ENCODE data around the gene PAX5.
A peak's percentile ranks its signal among the peaks of the same experiment; 100 is the strongest.

Gene PAX5

GRCh38 chr9:37036371-37036775 is 2.3 kb upstream of the PAX5 start:
- H3K9ac ChIP-seq (ENCODE audit: low read length) = peak overlapping the region; percentile 29

GRCh38 chr9:37035648-37036370 is 1.7 kb upstream of the PAX5 start:
- no peaks in the 10 kb centered on the region for H3K36me3 ChIP-seq (ENCODE audit: control insufficient read depth, insufficient read depth, low read length)
- peaks cover 29% of the 10 kb centered on the region for H3K4me1 ChIP-seq (ENCODE audit: control insufficient read depth, insufficient read depth, low read length)
- H3K27ac ChIP-seq (ENCODE audit: low read depth, low read length) = no peak overlapping the region
- H3K27me3 ChIP-seq (ENCODE audit: control insufficient read depth, insufficient read depth, low read length) = peaks cover 99% of the 10 kb centered on the region
- H3K4me3 ChIP-seq (ENCODE audit: low read depth, low read length) = peak overlapping the region; percentile 60
- H3K9me3 ChIP-seq (ENCODE audit: control insufficient read depth, insufficient read depth, low read depth, low read length) = no peaks in the 10 kb centered on the region
- peak overlapping the region; percentile 31 for H3K9ac ChIP-seq (ENCODE audit: low read length)

More at GRCh38 chr9:37036371-37036775, 2.3 kb upstream of the PAX5 start:
- Histone ChIP-seq H3K36me3 (ENCODE audit: control insufficient read depth, insufficient read depth, low read length) (no peaks in the 10 kb centered on the region), H3K4me3 (ENCODE audit: low read depth, low read length) (peak overlapping the region; percentile 60), H3K27ac (ENCODE audit: low read depth, low read length) (no peak overlapping the region), H3K27me3 (ENCODE audit: control insufficient read depth, insufficient read depth, low read length) (peaks cover 99% of the 10 kb centered on the region), H3K4me1 (ENCODE audit: control insufficient read depth, insufficient read depth, low read length) (peaks cover 33% of the 10 kb centered on the region), H3K9me3 (ENCODE audit: control insufficient read depth, insufficient read depth, low read depth, low read length) (no peaks in the 10 kb centered on the region)

GRCh38 chr9:37034938-37035647 is 1.0 kb upstream of the PAX5 start:
- Histone ChIP-seq H3K36me3 (ENCODE audit: control insufficient read depth, insufficient read depth, low read length) (no peaks in the 10 kb centered on the region), H3K4me1 (ENCODE audit: control insufficient read depth, insufficient read depth, low read length) (peaks cover 28% of the 10 kb centered on the region), H3K27ac (ENCODE audit: low read depth, low read length) (no peak overlapping the region), H3K4me3 (ENCODE audit: low read depth, low read length) (peak overlapping the region; percentile 60), H3K27me3 (ENCODE audit: control insufficient read depth, insufficient read depth, low read length) (peaks cover 99% of the 10 kb centered on the region), H3K9ac (ENCODE audit: low read length) (peak overlapping the region; percentile 31), H3K9me3 (ENCODE audit: control insufficient read depth, insufficient read depth, low read depth, low read length) (no peaks in the 10 kb centered on the region)

- Histone ChIP-seq H3K4me3 (ENCODE audit: low read depth, low read length) (peak overlapping the region; percentile 60), H3K9ac (ENCODE audit: low read length) (peak overlapping the region; percentile 31), H3K4me1 (ENCODE audit: control insufficient read depth, insufficient read depth, low read length) (peaks cover 30% of the 10 kb centered on the region), H3K9me3 (ENCODE audit: control insufficient read depth, insufficient read depth, low read depth, low read length) (no peaks in the 10 kb centered on the region), H3K36me3 (ENCODE audit: control insufficient read depth, insufficient read depth, low read length) (no peaks in the 10 kb centered on the region), H3K27me3 (ENCODE audit: control insufficient read depth, insufficient read depth, low read length) (peaks cover 100% of the 10 kb centered on the region), H3K27ac (ENCODE audit: low read depth, low read length) (no peak overlapping the region)
These were observed 353 bp upstream of the PAX5 start for GRCh38 chr9:37034305-37034937.

- H3K4me1 ChIP-seq (ENCODE audit: control insufficient read depth, insufficient read depth, low read length) = peaks cover 41% of the 10 kb centered on the region
- H3K27me3 ChIP-seq (ENCODE audit: control insufficient read depth, insufficient read depth, low read length) = peaks cover 100% of the 10 kb centered on the region
- no peak overlapping the region for H3K9ac ChIP-seq (ENCODE audit: low read length)
- no peaks in the 10 kb centered on the region for H3K36me3 ChIP-seq (ENCODE audit: control insufficient read depth, insufficient read depth, low read length)
- no peak overlapping the region for H3K27ac ChIP-seq (ENCODE audit: low read depth, low read length)
- H3K4me3 ChIP-seq (ENCODE audit: low read depth, low read length) = no peak overlapping the region
- H3K9me3 ChIP-seq (ENCODE audit: control insufficient read depth, insufficient read depth, low read depth, low read length) = no peaks in the 10 kb centered on the region
These were observed 927 bp downstream of the PAX5 start for GRCh38 chr9:37033141-37033540.

- H3K4me3 ChIP-seq (ENCODE audit: low read depth, low read length) = no peak overlapping the region
- H3K27me3 ChIP-seq (ENCODE audit: control insufficient read depth, insufficient read depth, low read length) = peaks cover 100% of the 10 kb centered on the region
- no peaks in the 10 kb centered on the region for H3K36me3 ChIP-seq (ENCODE audit: control insufficient read depth, insufficient read depth, low read length)
- H3K9me3 ChIP-seq (ENCODE audit: control insufficient read depth, insufficient read depth, low read depth, low read length) = no peaks in the 10 kb centered on the region
- H3K9ac ChIP-seq (ENCODE audit: low read length) = no peak overlapping the region
- H3K27ac ChIP-seq (ENCODE audit: low read depth, low read length) = no peak overlapping the region
- peaks cover 40% of the 10 kb centered on the region for H3K4me1 ChIP-seq (ENCODE audit: control insufficient read depth, insufficient read depth, low read length)
These were observed 1.4 kb downstream of the PAX5 start for GRCh38 chr9:37032713-37033112.

GRCh38 chr9:37031902-37032301 is 2.2 kb downstream of the PAX5 start:
- Histone ChIP-seq H3K9ac (ENCODE audit: low read length) (no peak overlapping the region), H3K4me1 (ENCODE audit: control insufficient read depth, insufficient read depth, low read length) (peaks cover 33% of the 10 kb centered on the region), H3K4me3 (ENCODE audit: low read depth, low read length) (no peak overlapping the region), H3K27me3 (ENCODE audit: control insufficient read depth, insufficient read depth, low read length) (peaks cover 98% of the 10 kb centered on the region), H3K36me3 (ENCODE audit: control insufficient read depth, insufficient read depth, low read length) (no peaks in the 10 kb centered on the region), H3K27ac (ENCODE audit: low read depth, low read length) (no peak overlapping the region), H3K9me3 (ENCODE audit: control insufficient read depth, insufficient read depth, low read depth, low read length) (no peaks in the 10 kb centered on the region)

- Histone ChIP-seq H3K9me3 (ENCODE audit: control insufficient read depth, insufficient read depth, low read depth, low read length) (no peaks in the 10 kb centered on the region), H3K27ac (ENCODE audit: low read depth, low read length) (no peak overlapping the region), H3K4me3 (ENCODE audit: low read depth, low read length) (no peak overlapping the region), H3K36me3 (ENCODE audit: control insufficient read depth, insufficient read depth, low read length) (no peaks in the 10 kb centered on the region), H3K4me1 (ENCODE audit: control insufficient read depth, insufficient read depth, low read length) (peaks cover 30% of the 10 kb centered on the region), H3K9ac (ENCODE audit: low read length) (no peak overlapping the region), H3K27me3 (ENCODE audit: control insufficient read depth, insufficient read depth, low read length) (peaks cover 98% of the 10 kb centered on the region)
These were observed 3.0 kb downstream of the PAX5 start for GRCh38 chr9:37031081-37031480.

- no peak overlapping the region for H3K9ac ChIP-seq (ENCODE audit: low read length)
- H3K27ac ChIP-seq (ENCODE audit: low read depth, low read length) = no peak overlapping the region
These were observed 3.5 kb downstream of the PAX5 start for GRCh38 chr9:37030611-37030939.

GRCh38 chr9:37029776-37030610 is 4.1 kb downstream of the PAX5 start:
- peak overlapping the region; percentile 61 for H3K9ac ChIP-seq (ENCODE audit: low read length)
- H3K4me1 ChIP-seq (ENCODE audit: control insufficient read depth, insufficient read depth, low read length) = peaks cover 33% of the 10 kb centered on the region
- no peaks in the 10 kb centered on the region for H3K9me3 ChIP-seq (ENCODE audit: control insufficient read depth, insufficient read depth, low read depth, low read length)
- no peak overlapping the region for H3K27ac ChIP-seq (ENCODE audit: low read depth, low read length)
- peak overlapping the region; percentile 63 for H3K4me3 ChIP-seq (ENCODE audit: low read depth, low read length)
- peaks cover 98% of the 10 kb centered on the region for H3K27me3 ChIP-seq (ENCODE audit: control insufficient read depth, insufficient read depth, low read length)
- H3K36me3 ChIP-seq (ENCODE audit: control insufficient read depth, insufficient read depth, low read length) = no peaks in the 10 kb centered on the region

More at GRCh38 chr9:37030611-37030939, 3.5 kb downstream of the PAX5 start:
- H3K27me3 ChIP-seq (ENCODE audit: control insufficient read depth, insufficient read depth, low read length) = peaks cover 98% of the 10 kb centered on the region
- no peaks in the 10 kb centered on the region for H3K36me3 ChIP-seq (ENCODE audit: control insufficient read depth, insufficient read depth, low read length)
- H3K4me3 ChIP-seq (ENCODE audit: low read depth, low read length) = peak overlapping the region; percentile 63; the same call in 1 of the 2 replicates
- H3K9me3 ChIP-seq (ENCODE audit: control insufficient read depth, insufficient read depth, low read depth, low read length) = no peaks in the 10 kb centered on the region
- peaks cover 33% of the 10 kb centered on the region for H3K4me1 ChIP-seq (ENCODE audit: control insufficient read depth, insufficient read depth, low read length)
